ENCODE results near the gene TBC1D25.
"Not testable (repeated sequence)": the region's sequence is repeated elsewhere in the genome, so short reads cannot be mapped to it uniquely, and the experiment has no call there.

TBC1D25 gene

DNA sequence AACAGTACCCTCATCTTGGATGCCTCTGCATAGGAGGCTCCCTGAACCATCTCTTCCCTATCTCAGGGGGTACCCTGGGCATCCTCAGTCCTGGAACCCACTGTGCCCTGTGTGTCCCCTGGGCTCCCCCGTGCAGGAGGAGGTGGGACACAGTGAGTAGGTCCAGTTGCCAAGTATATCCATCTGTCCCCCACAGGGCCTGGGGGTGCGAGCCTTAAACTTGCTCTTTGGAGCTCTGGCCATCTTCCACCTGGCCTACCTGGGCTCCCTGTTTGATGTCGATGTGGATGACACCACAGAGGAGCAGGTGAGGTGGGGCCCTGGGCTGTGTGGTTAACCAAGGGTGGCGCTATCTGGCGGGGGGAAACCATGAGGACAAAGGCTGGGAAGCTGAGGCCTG, 22.5 kb upstream of the TBC1D25 start:
- H3K36me3 ChIP-seq (ENCODE audit: insufficient read depth, low read length), result peaks cover under 1% of the 10 kb centered on the region; the same call in 1 of the 2 replicates
- no peak for TF ChIP-seq EZH2 (IDR thresholded peaks at IDR 0.05; ENCODE audit: borderline replicate concordance, low read length)
- TF ChIP-seq, protein P1, sequence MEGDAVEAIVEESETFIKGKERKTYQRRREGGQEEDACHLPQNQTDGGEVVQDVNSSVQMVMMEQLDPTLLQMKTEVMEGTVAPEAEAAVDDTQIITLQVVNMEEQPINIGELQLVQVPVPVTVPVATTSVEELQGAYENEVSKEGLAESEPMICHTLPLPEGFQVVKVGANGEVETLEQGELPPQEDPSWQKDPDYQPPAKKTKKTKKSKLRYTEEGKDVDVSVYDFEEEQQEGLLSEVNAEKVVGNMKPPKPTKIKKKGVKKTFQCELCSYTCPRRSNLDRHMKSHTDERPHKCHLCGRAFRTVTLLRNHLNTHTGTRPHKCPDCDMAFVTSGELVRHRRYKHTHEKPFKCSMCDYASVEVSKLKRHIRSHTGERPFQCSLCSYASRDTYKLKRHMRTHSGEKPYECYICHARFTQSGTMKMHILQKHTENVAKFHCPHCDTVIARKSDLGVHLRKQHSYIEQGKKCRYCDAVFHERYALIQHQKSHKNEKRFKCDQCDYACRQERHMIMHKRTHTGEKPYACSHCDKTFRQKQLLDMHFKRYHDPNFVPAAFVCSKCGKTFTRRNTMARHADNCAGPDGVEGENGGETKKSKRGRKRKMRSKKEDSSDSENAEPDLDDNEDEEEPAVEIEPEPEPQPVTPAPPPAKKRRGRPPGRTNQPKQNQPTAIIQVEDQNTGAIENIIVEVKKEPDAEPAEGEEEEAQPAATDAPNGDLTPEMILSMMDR (IDR thresholded peaks at IDR 0.05; ENCODE audit: low read length), result no peak
- H3K4me2 ChIP-seq (ENCODE audit: low read length), result no peak overlapping the region
- no peaks in the 10 kb centered on the region for H4K20me1 ChIP-seq (ENCODE audit: insufficient read depth, low read length)
- H3K9ac ChIP-seq (ENCODE audit: low read length), result no peak overlapping the region
- H3K4me3 ChIP-seq (ENCODE audit: low read depth, low read length, poor library complexity, severe bottlenecking), result no peak overlapping the region
- H3K9me2 ChIP-seq (ENCODE audit: low read depth, low read length), result no peaks in the 10 kb centered on the region
- H3K27me3 ChIP-seq (ENCODE audit: insufficient read depth, low read length), result no peaks in the 10 kb centered on the region
- H3F3A ChIP-seq (ENCODE audit: insufficient read depth, low read length), result no peaks in the 10 kb centered on the region
- no peak overlapping the region for H2AFZ ChIP-seq (ENCODE audit: low read length)
- peaks cover under 1% of the 10 kb centered on the region for H3K79me2 ChIP-seq (ENCODE audit: insufficient read depth, low read length)
- H3K27ac ChIP-seq (ENCODE audit: low read depth, low read length, poor library complexity, severe bottlenecking), result no peak overlapping the region
- H3K4me1 ChIP-seq (ENCODE audit: insufficient read depth, low read length, severe bottlenecking), result peaks cover 9% of the 10 kb centered on the region
- no peaks in the 10 kb centered on the region for H3K9me3 ChIP-seq (ENCODE audit: low read length)

- H3K4me2 ChIP-seq (ENCODE audit: low read length); H3F3A ChIP-seq (ENCODE audit: insufficient read depth, low read length); H2AFZ ChIP-seq (ENCODE audit: low read length); H3K27me3 ChIP-seq (ENCODE audit: insufficient read depth, low read length); H3K27ac ChIP-seq (ENCODE audit: low read depth, low read length, poor library complexity, severe bottlenecking); H3K9me3 ChIP-seq (ENCODE audit: low read length); H4K20me1 ChIP-seq (ENCODE audit: insufficient read depth, low read length); H3K9ac ChIP-seq (ENCODE audit: low read length); H3K79me2 ChIP-seq (ENCODE audit: insufficient read depth, low read length); H3K9me2 ChIP-seq (ENCODE audit: low read depth, low read length); H3K36me3 ChIP-seq (ENCODE audit: insufficient read depth, low read length); H3K4me3 ChIP-seq (ENCODE audit: low read depth, low read length, poor library complexity, severe bottlenecking): not testable (repeated sequence)
- peaks cover 24% of the 10 kb centered on the region for H3K4me1 ChIP-seq (ENCODE audit: insufficient read depth, low read length, severe bottlenecking)
These were observed 20.0 kb upstream of the TBC1D25 start for GRCh38 chrX:48519481-48519880.

- H3K9ac ChIP-seq (ENCODE audit: low read length), result no peak overlapping the region
- H3K27me3 ChIP-seq (ENCODE audit: insufficient read depth, low read length), result no peaks in the 10 kb centered on the region
- no peaks in the 10 kb centered on the region for H3K9me3 ChIP-seq (ENCODE audit: low read length)
- no peak overlapping the region for H3K4me2 ChIP-seq (ENCODE audit: low read length)
- H3K27ac ChIP-seq (ENCODE audit: low read depth, low read length, poor library complexity, severe bottlenecking), result no peak overlapping the region
- H2AFZ ChIP-seq (ENCODE audit: low read length), result no peak overlapping the region
- TF ChIP-seq, protein P1 (IDR thresholded peaks at IDR 0.05; ENCODE audit: low read length), result no peak
- no peak for TF ChIP-seq EZH2 (IDR thresholded peaks at IDR 0.05; ENCODE audit: borderline replicate concordance, low read length)
- H3K79me2 ChIP-seq (ENCODE audit: insufficient read depth, low read length), result peaks cover 9% of the 10 kb centered on the region
- peaks cover 27% of the 10 kb centered on the region for H3K4me1 ChIP-seq (ENCODE audit: insufficient read depth, low read length, severe bottlenecking)
- H3K9me2 ChIP-seq (ENCODE audit: low read depth, low read length), result no peaks in the 10 kb centered on the region
- H3K4me3 ChIP-seq (ENCODE audit: low read depth, low read length, poor library complexity, severe bottlenecking), result no peak overlapping the region
- H4K20me1 ChIP-seq (ENCODE audit: insufficient read depth, low read length), result no peaks in the 10 kb centered on the region
- peaks cover 17% of the 10 kb centered on the region for H3K36me3 ChIP-seq (ENCODE audit: insufficient read depth, low read length)
- no peaks in the 10 kb centered on the region for H3F3A ChIP-seq (ENCODE audit: insufficient read depth, low read length)
These were observed 19.1 kb upstream of the TBC1D25 start for GRCh38 chrX:48520455-48520854.

- no peaks in the 10 kb centered on the region for H4K20me1 ChIP-seq (ENCODE audit: insufficient read depth, low read length)
- H3K4me3 ChIP-seq (ENCODE audit: low read depth, low read length, poor library complexity, severe bottlenecking), result peak overlapping the region; percentile 99
- no peak overlapping the region for H2AFZ ChIP-seq (ENCODE audit: low read length)
- no peak for TF ChIP-seq EZH2 (IDR thresholded peaks at IDR 0.05; ENCODE audit: borderline replicate concordance, low read length)
- TF ChIP-seq, protein P1 (IDR thresholded peaks at IDR 0.05; ENCODE audit: low read length), result no peak
- H3K27me3 ChIP-seq (ENCODE audit: insufficient read depth, low read length), result no peaks in the 10 kb centered on the region
- peaks cover 21% of the 10 kb centered on the region for H3K36me3 ChIP-seq (ENCODE audit: insufficient read depth, low read length)
- H3K9me2 ChIP-seq (ENCODE audit: low read depth, low read length), result no peaks in the 10 kb centered on the region
- no peaks in the 10 kb centered on the region for H3F3A ChIP-seq (ENCODE audit: insufficient read depth, low read length)
- H3K4me2 ChIP-seq (ENCODE audit: low read length), result peak overlapping the region; percentile 91
- peaks cover 9% of the 10 kb centered on the region for H3K79me2 ChIP-seq (ENCODE audit: insufficient read depth, low read length)
- peaks cover 27% of the 10 kb centered on the region for H3K4me1 ChIP-seq (ENCODE audit: insufficient read depth, low read length, severe bottlenecking)
- H3K27ac ChIP-seq (ENCODE audit: low read depth, low read length, poor library complexity, severe bottlenecking), result peak overlapping the region; percentile 59
- no peaks in the 10 kb centered on the region for H3K9me3 ChIP-seq (ENCODE audit: low read length)
- peak overlapping the region; percentile 71 for H3K9ac ChIP-seq (ENCODE audit: low read length)
These were observed 18.6 kb upstream of the TBC1D25 start for GRCh38 chrX:48520976-48521352.
